IPS-18a (cell line): Measurements from ENCODE around the gene LMAN2L.

Experiments used
- H3K27ac ChIP-seq: one replicate; pipeline ENCODE4 v1.5.1; 2013; ENCODE audit warnings: low read length
- H3K27me3 ChIP-seq: one replicate; pipeline ENCODE4 v1.6.1; 2013; ENCODE audit warnings: mild to moderate bottlenecking, low read length; ENCODE audit not compliant: control insufficient read depth, insufficient read depth
- H3K36me3 ChIP-seq: one replicate; pipeline ENCODE4 v1.6.1; 2013; ENCODE audit warnings: low read depth, low read length; ENCODE audit not compliant: control insufficient read depth
- H3K4me1 ChIP-seq: one replicate; pipeline ENCODE4 v1.6.1; 2013; ENCODE audit warnings: low read depth, low read length; ENCODE audit not compliant: control insufficient read depth
- H3K4me3 ChIP-seq: one replicate; pipeline ENCODE4 v1.5.1; 2013; ENCODE audit warnings: low read length
- H3K9ac ChIP-seq: one replicate; pipeline ENCODE4 v1.6.1; 2013; ENCODE audit warnings: mild to moderate bottlenecking, low read length, moderate library complexity
- H3K9me3 ChIP-seq: one replicate; pipeline ENCODE4 v1.6.1; 2013; ENCODE audit warnings: low read depth, low read length; ENCODE audit not compliant: control insufficient read depth

Gene LMAN2L

DNA sequence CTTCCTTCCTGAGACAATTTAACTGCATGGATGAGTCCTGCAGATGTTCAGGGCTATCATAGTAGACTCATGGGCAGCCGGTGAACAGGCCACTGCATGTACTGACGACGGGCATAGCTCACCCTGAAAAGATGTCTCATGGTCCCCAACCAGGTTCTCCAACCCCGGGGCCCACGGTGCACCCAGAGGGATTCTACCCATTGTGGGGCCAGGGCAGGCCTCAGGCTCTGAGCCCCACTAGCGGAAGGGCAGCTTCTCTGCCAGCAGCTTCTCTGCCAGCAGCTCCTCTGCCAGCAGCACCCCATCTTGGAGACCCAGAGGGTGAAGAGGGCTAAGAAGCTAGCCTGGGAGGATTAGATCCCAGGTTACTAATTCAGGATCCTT lies 17.6 kb upstream of the LMAN2L start:
- H3K9me3 ChIP-seq: no peaks in the 10 kb centered on the region
- peaks cover 8% of the 10 kb centered on the region for H3K27me3 ChIP-seq
- H3K27ac ChIP-seq: no peak overlapping the region
- no peaks in the 10 kb centered on the region for H3K36me3 ChIP-seq
- H3K4me1 ChIP-seq: peaks cover 9% of the 10 kb centered on the region
- H3K4me3 ChIP-seq: no peak overlapping the region
- no peak overlapping the region for H3K9ac ChIP-seq

DNA sequence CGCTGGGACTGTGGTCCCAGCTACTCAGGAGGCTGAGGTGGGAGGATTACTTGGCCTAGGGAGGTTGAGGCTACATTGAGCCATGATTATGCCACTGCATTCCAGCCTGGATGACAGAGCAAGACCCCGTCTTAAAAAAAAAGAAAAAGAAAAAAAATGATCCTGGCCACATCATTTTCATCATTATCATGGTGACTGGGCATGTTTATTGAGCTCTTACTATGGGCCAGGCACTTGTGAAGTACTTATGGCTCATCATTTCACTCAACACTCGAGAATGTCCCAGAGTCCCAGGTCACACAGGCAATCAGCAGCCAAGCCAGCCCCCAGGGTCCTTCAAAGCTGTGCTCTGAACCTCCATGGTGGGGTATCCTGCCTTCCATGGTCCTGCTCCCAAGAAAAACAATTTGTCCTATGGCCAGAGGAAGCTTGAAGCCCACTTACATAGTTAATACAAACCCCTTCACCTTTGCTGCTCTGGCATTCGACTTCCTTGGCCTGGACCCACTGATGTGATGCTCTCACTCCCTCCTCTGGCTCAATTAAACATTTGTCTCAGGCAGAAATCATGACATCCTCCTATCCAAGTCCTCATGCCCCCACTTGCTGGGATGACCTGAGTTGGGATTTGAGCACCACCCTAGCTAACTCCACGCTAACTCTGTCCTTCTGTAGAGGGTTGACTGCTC lies 17.1 kb upstream of the LMAN2L start:
- Histone ChIP-seq H3K36me3 (no peaks in the 10 kb centered on the region), H3K4me1 (peaks cover 4% of the 10 kb centered on the region), H3K9ac (no peak overlapping the region), H3K27ac (no peak overlapping the region), H3K9me3 (no peaks in the 10 kb centered on the region), H3K4me3 (no peak overlapping the region), H3K27me3 (peaks cover 4% of the 10 kb centered on the region)

DNA sequence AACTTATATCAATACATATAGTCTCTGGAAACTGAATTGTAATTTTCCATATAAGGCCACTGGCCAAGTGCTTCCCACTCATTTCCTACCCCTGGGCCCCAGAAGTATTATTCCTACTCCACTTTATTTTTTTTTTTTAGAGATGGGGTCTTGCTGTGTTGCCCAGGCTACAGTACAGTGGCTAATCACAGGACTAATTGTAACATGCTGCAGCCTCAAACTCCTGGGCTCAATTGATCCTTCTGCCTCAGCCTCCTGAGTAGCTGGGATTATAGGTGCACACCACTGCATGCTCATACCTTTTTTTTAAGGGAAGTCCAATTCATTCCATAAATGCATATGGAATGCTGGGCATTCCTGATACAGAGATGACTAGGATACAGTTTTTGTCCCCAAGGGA lies 14.5 kb upstream of the LMAN2L start:
- Histone ChIP-seq H3K9me3 (no peaks in the 10 kb centered on the region), H3K27ac (no peak overlapping the region), H3K4me1 (no peaks in the 10 kb centered on the region), H3K36me3 (no peaks in the 10 kb centered on the region), H3K27me3 (no peaks in the 10 kb centered on the region), H3K4me3 (no peak overlapping the region), H3K9ac (no peak overlapping the region)

DNA sequence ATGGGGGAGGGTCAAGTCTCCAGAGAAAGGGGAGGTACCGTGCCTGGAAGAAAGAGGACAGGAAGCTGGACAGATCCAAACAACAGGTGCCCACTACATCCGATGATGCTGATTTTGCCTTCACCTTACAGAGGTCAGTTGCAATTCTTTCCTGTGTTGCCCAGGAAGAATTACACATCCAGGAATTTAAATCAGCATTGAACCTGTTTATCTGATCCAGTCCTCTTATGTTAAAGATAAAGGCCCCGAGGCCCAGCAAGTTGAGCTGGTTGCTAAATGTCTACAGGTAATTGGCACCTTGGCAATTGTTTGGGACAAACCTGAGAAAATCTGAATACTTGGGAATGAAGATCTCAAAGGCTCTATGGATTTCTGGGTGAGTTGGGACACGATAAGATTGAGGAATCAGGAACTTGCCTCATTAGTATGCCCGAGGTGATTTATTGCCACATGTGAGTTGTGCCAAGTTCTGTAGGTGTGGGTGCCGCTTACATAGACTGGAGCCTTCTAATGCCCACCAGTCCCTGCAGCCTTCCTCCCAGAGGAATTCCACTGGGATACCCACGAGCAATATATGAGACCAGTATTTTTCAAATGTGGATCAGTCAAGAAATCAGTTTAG lies 13.9 kb upstream of the LMAN2L start:
- no peaks in the 10 kb centered on the region for H3K9me3 ChIP-seq
- no peaks in the 10 kb centered on the region for H3K36me3 ChIP-seq
- no peaks in the 10 kb centered on the region for H3K4me1 ChIP-seq
- H3K27me3 ChIP-seq: no peaks in the 10 kb centered on the region
- H3K4me3 ChIP-seq: no peak overlapping the region
- H3K27ac ChIP-seq: no peak overlapping the region
- H3K9ac ChIP-seq: no peak overlapping the region

DNA sequence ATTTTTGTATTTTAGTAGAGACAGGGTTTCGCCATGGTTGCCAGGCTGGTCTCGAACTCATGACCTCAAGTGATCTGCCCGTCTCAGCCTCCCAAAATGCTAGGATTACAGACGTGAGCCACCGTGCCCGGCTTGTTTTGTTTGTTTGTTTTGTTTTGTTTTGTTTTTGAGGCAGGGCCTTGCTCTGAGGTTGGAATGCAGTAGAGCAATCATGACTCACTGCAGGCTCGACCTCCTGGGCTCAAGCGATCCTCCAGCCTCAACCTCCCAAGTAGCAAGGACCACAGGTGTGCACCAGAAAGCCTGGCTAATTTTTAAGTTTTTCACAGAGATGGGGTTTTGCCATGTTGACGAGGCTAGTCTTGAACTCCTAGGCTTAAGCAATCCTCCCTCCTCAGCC lies 11.9 kb upstream of the LMAN2L start:
- H3K9me3 ChIP-seq: no peaks in the 10 kb centered on the region
- no peak overlapping the region for H3K4me3 ChIP-seq
- H3K9ac ChIP-seq: no peak overlapping the region
- no peaks in the 10 kb centered on the region for H3K4me1 ChIP-seq
- no peaks in the 10 kb centered on the region for H3K27me3 ChIP-seq
- H3K27ac ChIP-seq: no peak overlapping the region
- no peaks in the 10 kb centered on the region for H3K36me3 ChIP-seq

DNA sequence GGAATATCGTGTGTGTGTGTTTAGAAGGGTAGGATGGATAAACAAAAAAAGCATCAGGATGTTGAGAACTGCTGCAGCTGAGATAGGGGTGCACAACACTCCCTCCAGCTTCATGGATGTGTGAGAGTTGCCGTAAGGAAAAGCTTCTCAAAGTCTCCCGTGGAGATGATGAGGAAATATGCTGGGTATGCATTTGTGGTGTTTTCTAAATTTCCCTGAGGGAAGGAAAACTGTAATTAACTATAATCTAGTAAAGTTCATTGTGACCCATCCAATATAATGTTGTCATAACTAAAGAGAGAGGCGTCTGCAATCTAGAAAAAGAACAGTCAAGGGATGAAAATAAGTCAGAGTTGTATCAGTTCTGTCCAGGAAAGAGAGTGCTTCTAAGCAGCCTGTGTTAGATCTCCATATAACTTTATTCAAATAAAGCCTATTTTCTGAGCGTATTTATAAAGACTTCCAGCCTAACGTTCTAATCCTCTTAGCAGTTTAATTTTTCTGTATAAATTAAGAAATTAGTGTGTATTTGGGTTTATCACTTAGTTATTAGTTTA lies 7.3 kb upstream of the LMAN2L start:
- Histone ChIP-seq H3K36me3 (no peaks in the 10 kb centered on the region), H3K9ac (no peak overlapping the region), H3K4me1 (no peaks in the 10 kb centered on the region), H3K27ac (no peak overlapping the region), H3K4me3 (no peak overlapping the region), H3K27me3 (no peaks in the 10 kb centered on the region), H3K9me3 (no peaks in the 10 kb centered on the region)

DNA sequence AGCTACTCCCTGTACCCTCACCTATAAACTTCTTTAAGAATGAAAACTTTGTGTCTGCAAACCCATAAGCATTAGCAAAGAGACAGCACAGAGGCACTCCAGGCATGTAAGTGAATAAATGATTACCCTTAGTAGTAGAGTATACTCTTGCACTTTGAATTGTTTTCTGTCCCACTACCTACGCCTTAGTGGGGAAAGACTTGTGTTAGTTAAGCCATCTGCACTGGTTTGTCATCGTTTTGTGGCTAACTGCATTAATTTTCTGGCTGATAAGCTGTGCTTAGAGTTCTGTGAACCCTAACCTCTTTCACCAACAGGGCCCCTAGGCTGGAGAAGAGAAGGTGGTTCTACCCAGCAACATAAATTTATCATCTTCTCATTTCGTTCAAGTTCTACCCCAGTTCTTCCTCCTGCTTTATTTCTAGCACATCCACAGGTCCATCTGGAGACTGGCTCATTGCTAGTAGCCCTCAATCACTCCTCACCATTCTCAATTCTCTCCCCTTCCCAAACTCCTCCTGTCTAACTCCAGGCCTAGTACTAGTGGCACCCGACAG lies 710 bp downstream of the LMAN2L start:
- peaks cover 4% of the 10 kb centered on the region for H3K4me1 ChIP-seq
- H3K36me3 ChIP-seq: peaks cover 23% of the 10 kb centered on the region
- peak overlapping the region; percentile 38 for H3K27ac ChIP-seq
- H3K9ac ChIP-seq: peak overlapping the region; percentile 80
- H3K4me3 ChIP-seq: peak overlapping the region; percentile 85
- H3K27me3 ChIP-seq: no peaks in the 10 kb centered on the region
- no peaks in the 10 kb centered on the region for H3K9me3 ChIP-seq

DNA sequence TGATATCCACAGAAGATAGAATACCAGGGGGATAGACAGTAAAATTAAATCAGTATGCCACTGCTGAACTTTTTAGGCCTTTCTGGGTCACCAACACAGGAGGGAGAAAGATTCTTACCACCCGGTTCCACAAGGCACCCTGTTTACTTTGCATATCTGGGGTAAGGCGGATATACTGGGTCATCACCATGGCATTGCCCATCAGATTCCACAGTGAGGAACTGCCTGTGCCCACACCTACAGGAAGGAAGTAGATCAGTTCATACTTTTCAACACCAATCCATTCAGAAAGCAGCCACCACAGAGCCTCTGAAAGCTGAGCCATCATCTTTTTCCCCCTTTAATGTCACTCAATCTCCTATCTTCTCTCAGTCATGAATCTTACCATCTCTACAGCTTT lies 2.0 kb downstream of the LMAN2L start:
- no peaks in the 10 kb centered on the region for H3K9me3 ChIP-seq
- H3K36me3 ChIP-seq: peaks cover 37% of the 10 kb centered on the region
- no peak overlapping the region for H3K27ac ChIP-seq
- no peak overlapping the region for H3K9ac ChIP-seq
- H3K4me3 ChIP-seq: no peak overlapping the region
- no peaks in the 10 kb centered on the region for H3K27me3 ChIP-seq
- peaks cover 4% of the 10 kb centered on the region for H3K4me1 ChIP-seq

DNA sequence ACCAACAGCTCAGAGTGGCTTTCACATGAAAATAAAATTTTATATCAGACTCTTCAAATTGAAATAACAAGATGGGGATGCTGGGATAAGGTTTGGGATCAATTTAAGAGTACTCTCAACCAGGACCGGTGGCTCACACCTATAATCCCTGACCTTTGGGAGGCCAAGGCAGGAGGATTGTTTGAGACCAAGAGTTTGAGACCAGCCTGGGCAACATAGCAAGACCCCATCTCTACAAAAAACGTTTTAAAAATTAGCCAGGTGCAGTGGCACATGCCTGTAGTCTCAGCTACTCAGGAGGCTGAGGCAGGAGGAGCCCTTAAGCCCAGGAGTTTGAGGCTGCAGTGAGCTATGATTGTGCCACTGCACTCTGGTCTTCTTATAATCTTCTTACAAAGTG lies 2.6 kb downstream of the LMAN2L start:
- no peak overlapping the region for H3K9ac ChIP-seq
- H3K4me3 ChIP-seq: no peak overlapping the region
- peaks cover 4% of the 10 kb centered on the region for H3K4me1 ChIP-seq
- H3K27ac ChIP-seq: no peak overlapping the region
- no peaks in the 10 kb centered on the region for H3K27me3 ChIP-seq
- peaks cover 37% of the 10 kb centered on the region for H3K36me3 ChIP-seq
- H3K9me3 ChIP-seq: no peaks in the 10 kb centered on the region

DNA sequence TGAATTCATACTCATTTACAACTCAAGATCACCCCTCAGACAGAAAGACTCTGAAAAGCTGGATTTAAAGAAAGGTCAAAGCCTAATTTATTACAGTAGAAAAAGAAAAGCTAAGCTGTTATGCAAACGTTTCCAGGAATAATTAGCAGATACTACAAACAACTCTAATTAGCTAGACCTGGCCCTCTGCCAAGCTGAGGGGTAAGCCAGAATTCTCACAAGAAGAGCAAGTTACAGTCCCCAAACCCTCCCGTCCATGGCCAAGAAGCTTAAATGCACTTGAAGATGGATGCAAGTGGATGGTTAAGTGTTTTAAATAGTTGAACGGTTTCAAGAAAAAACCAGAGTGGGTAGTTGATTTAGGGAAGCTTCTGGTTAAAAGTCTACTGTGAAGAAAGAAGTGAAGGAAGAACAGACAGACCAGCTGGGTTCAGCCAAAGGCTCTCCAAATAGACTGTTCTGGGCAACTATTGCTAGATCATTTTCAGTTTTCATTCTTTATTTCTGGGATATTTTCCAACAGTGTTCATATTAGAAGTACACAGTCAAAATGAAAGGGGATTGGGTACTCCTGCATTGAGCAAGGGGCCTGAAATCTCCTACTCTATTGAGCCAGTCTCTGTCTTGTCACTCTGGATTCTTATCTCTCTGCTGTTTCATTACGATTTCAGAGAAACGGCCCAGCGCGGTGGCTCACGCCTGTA lies 4.8 kb downstream of the LMAN2L start:
- Histone ChIP-seq H3K4me1 (peaks cover 4% of the 10 kb centered on the region), H3K4me3 (no peak overlapping the region), H3K9ac (no peak overlapping the region), H3K36me3 (peaks cover 53% of the 10 kb centered on the region), H3K27me3 (no peaks in the 10 kb centered on the region), H3K9me3 (no peaks in the 10 kb centered on the region), H3K27ac (no peak overlapping the region)

DNA sequence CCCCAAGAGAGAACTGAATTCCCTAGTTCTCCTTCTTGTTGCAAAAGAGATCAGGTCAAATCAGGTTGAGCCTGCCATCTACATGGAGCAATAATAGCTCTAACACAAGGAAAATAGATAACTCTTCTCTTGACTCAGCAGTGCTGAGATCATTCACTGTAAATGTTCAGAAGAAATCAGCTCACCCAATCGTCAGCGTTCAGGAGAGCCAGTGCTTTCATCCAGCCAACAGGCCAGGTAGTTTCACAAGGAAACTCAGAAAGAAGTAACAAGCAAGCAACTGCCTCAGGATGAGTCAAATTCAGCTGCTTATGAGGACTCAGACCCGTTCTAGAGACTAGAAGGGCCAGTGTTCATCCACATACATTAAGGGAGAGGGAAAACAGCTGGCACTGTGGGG lies 5.9 kb downstream of the LMAN2L start:
- Histone ChIP-seq H3K36me3 (peaks cover 57% of the 10 kb centered on the region), H3K4me1 (peaks cover under 1% of the 10 kb centered on the region), H3K27me3 (no peaks in the 10 kb centered on the region)

More for the DNA sequence above, 5.9 kb downstream of the LMAN2L start:
- no peaks in the 10 kb centered on the region for H3K9me3 ChIP-seq
- no peak overlapping the region for H3K27ac ChIP-seq
- H3K9ac ChIP-seq: no peak overlapping the region
- no peak overlapping the region for H3K4me3 ChIP-seq
